ENCODE results near the gene ADRA2C.
"Not testable (repeated sequence)": the region's sequence is repeated elsewhere in the genome, so short reads cannot be mapped to it uniquely, and the experiment has no call there.

Gene ADRA2C

GRCh38 chr4:3811621-3812020, 45.4 kb downstream of the ADRA2C start:
- no peak for DNase-seq (ENCODE audit: low read depth, low spot score)

- DNase-seq (ENCODE audit: low read depth, low spot score), result no peak
Measured at GRCh38 chr4:3812211-3812934, 46.2 kb downstream of the ADRA2C start.

- DNase-seq (ENCODE audit: low read depth, low spot score), result no peak
Measured at GRCh38 chr4:3813151-3814052, 47.2 kb downstream of the ADRA2C start.

- no peak for DNase-seq (ENCODE audit: low read depth, low spot score)
Measured at GRCh38 chr4:3814053-3814570, 47.9 kb downstream of the ADRA2C start.

DNA sequence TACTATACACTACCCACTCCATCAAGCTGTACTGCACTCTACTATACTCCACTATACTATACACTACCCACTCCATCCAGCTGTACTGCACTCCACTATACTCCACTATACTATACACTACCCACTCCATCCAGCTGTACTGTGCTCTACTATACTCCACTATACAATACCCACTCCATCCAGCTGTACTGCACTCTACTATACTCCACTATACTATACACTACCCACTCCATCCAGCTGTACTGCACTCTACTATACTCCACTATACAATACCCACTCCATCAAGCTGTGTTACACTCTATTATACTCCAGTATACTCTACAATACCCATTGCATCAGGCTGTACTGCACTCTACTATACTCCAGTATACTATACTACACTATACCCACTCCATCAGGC, 48.7 kb downstream of the ADRA2C start:
- not testable (repeated sequence) for DNase-seq (ENCODE audit: low read depth, low spot score)

- DNase-seq (ENCODE audit: low read depth, low spot score), result no peak
Measured at GRCh38 chr4:3816256-3816825, 50.2 kb downstream of the ADRA2C start.

- no peak for DNase-seq (ENCODE audit: low read depth, low spot score)
Measured at GRCh38 chr4:3816983-3817960, 51.1 kb downstream of the ADRA2C start.

Data from activated naive CD8-positive, alpha-beta T cell treated with anti-CD3 and anti-CD28 coated beads, Interleukin-2, amount 50 U/mL, for 16 hours (primary cell).